ENCODE measurements around the gene DOCK10. TPM values are rescaled to one million over a fixed set of nuclear protein-coding genes. Genes with fewer than 3 reads are reported as not detected.

The DOCK10 gene
- total RNA-seq, result 10 to 100 TPM; 16.7 to 37.2 (median 20.8) TPM

- no peak for DNase-seq (ENCODE audit: low spot score in 2 of 2)
- Histone ChIP-seq H3K9me3 (no peaks in the 10 kb centered on the region), H3K4me3 (peak within 1 kb of the TSS; percentile 46 to 72 (median 58)), H3K27ac (peak within 1 kb of the TSS in 2 of 4 donors; percentile 36 to 61), H3K4me1 (peaks cover 0 to 36% (median 2%) of the 10 kb centered on the region in 4 donors), H3K27me3 (peaks cover 0 to 9% of the 10 kb centered on the region in 2 donors), H3K36me3 (no peaks in the 10 kb centered on the region)
- TF ChIP-seq EP300 (IDR thresholded peaks at IDR 0.05), result no peak
- TF ChIP-seq, protein P1, sequence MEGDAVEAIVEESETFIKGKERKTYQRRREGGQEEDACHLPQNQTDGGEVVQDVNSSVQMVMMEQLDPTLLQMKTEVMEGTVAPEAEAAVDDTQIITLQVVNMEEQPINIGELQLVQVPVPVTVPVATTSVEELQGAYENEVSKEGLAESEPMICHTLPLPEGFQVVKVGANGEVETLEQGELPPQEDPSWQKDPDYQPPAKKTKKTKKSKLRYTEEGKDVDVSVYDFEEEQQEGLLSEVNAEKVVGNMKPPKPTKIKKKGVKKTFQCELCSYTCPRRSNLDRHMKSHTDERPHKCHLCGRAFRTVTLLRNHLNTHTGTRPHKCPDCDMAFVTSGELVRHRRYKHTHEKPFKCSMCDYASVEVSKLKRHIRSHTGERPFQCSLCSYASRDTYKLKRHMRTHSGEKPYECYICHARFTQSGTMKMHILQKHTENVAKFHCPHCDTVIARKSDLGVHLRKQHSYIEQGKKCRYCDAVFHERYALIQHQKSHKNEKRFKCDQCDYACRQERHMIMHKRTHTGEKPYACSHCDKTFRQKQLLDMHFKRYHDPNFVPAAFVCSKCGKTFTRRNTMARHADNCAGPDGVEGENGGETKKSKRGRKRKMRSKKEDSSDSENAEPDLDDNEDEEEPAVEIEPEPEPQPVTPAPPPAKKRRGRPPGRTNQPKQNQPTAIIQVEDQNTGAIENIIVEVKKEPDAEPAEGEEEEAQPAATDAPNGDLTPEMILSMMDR (IDR thresholded peaks at IDR 0.05), result no peak
- TF ChIP-seq POLR2A (IDR thresholded peaks at IDR 0.05), result no peak
- 1% methylated on average over 58 of the region's 113 CpGs for WGBS, 2 donors
Measured at GRCh38 chr2:225041851-225042799, at the start of gene DOCK10. TSS of gene DOCK10 (minus strand) at chr2:225042468. CDS start at chr2:225042374, 94 bp downstream.

DNA sequence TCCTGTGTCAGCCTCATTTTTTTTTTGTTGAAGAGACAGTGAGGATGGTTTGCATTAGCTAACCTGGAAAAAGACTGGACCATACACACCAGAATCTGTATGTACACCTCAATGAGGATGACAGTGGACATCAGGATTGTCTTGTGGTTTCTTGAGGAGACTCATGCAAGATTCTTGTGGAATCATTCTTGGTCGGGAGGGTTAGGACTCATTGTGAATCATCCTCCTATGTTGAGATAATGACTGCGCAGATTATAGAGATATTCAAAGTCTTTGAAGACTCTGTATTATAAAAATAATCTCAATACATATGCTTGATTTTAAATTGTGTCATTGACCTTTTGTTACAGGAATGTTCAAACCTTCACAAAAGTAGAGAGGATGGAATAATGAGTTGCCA, 49.1 kb upstream of the DOCK10 start:
- Histone ChIP-seq H3K4me1 (no peaks in the 10 kb centered on the region), H3K27ac (no peak overlapping the region), H3K36me3 (no peaks in the 10 kb centered on the region), H3K9me3 (no peaks in the 10 kb centered on the region), H3K4me3 (no peak overlapping the region), H3K27me3 (no peaks in the 10 kb centered on the region)
- 90 to 92% methylated on average over 2 of the region's 2 CpGs for WGBS, 2 donors
- TF ChIP-seq, protein P1 (IDR thresholded peaks at IDR 0.05), result no peak
- TF ChIP-seq POLR2A (IDR thresholded peaks at IDR 0.05) (no peak), EP300 (IDR thresholded peaks at IDR 0.05) (no peak)
- no peak for DNase-seq (ENCODE audit: low spot score in 2 of 2)

DNA sequence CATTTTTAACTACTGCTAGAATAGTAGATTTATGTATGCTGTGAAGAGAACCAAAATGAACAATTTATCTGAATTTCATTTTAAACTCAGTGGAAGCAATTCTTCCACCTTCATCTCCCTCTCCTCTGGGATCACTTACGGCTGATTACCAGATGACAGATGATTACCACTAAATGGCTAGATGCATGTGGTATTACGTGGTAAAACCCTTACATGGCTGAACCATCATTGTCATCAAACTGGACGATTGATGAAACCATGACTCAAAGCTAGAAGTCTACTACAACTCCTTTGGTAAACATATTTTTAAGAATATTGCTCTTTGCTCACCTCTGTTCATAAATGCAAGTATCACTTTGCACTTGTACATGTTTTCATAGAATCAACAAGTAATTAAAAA, 48.5 kb upstream of the DOCK10 start:
- TF ChIP-seq, protein P1 (IDR thresholded peaks at IDR 0.05), result no peak
- no peak for TF ChIP-seq POLR2A (IDR thresholded peaks at IDR 0.05)
- no peak for TF ChIP-seq EP300 (IDR thresholded peaks at IDR 0.05)
- 81 to 86% methylated on average over 3 of the region's 3 CpGs for WGBS, 2 donors
- H3K27me3 ChIP-seq, result no peaks in the 10 kb centered on the region

GRCh38 chr2:225086915-225087314, 44.6 kb upstream of the DOCK10 start:
- TF ChIP-seq EP300 (IDR thresholded peaks at IDR 0.05) (no peak), POLR2A (IDR thresholded peaks at IDR 0.05) (no peak)
- TF ChIP-seq, protein P1 (IDR thresholded peaks at IDR 0.05), result no peak
- Histone ChIP-seq H3K9me3 (no peaks in the 10 kb centered on the region), H3K4me3 (no peak overlapping the region), H3K36me3 (no peaks in the 10 kb centered on the region), H3K4me1 (no peaks in the 10 kb centered on the region), H3K27ac (no peak overlapping the region), H3K27me3 (no peaks in the 10 kb centered on the region)
- DNase-seq (ENCODE audit: low spot score in 2 of 2), result no peak
- 71 to 85% methylated on average over 5 of the region's 5 CpGs for WGBS, 2 donors

More for the DNA sequence above, 48.5 kb upstream of the DOCK10 start:
- Histone ChIP-seq H3K4me3 (no peak overlapping the region), H3K36me3 (no peaks in the 10 kb centered on the region), H3K9me3 (no peaks in the 10 kb centered on the region), H3K27ac (no peak overlapping the region), H3K4me1 (no peaks in the 10 kb centered on the region)
- DNase-seq (ENCODE audit: low spot score in 2 of 2), result no peak

GRCh38 chr2:225086439-225086838, 44.2 kb upstream of the DOCK10 start:
- no peaks in the 10 kb centered on the region for H3K36me3 ChIP-seq
- DNase-seq (ENCODE audit: low spot score in 2 of 2), result no peak
- 87 to 100% methylated on average over 4 of the region's 4 CpGs for WGBS, 2 donors
- no peaks in the 10 kb centered on the region for H3K9me3 ChIP-seq
- no peaks in the 10 kb centered on the region for H3K27me3 ChIP-seq
- H3K27ac ChIP-seq, result no peak overlapping the region
- H3K4me1 ChIP-seq, result no peaks in the 10 kb centered on the region
- no peak for TF ChIP-seq POLR2A (IDR thresholded peaks at IDR 0.05)
- no peak for TF ChIP-seq EP300 (IDR thresholded peaks at IDR 0.05)
- TF ChIP-seq, protein P1 (IDR thresholded peaks at IDR 0.05), result no peak
- H3K4me3 ChIP-seq, result no peak overlapping the region
